M059J (cell line): ENCODE results near the gene PCBD2. TPM values are rescaled to one million over a fixed set of nuclear protein-coding genes. Genes with fewer than 3 reads are reported as not detected.

Experiments used
- DNase-seq: peaks from one replicate; pipeline ENCODE4 v3.0.0-alpha.2; 2012; ENCODE audit warnings: low read depth
- total RNA-seq: library from RNA; depleted of rRNA; stranded (reverse); fragments of >200 nt; shearing (Covaris generic); gene quantifications from 2 replicates; pipeline ENCODE4 v1.2.3, GENCODE V29; 2014; rRNA removed

The PCBD2 gene
- total RNA-seq, 1 experiment from 2014 or later, result 6.0 TPM

DNA sequence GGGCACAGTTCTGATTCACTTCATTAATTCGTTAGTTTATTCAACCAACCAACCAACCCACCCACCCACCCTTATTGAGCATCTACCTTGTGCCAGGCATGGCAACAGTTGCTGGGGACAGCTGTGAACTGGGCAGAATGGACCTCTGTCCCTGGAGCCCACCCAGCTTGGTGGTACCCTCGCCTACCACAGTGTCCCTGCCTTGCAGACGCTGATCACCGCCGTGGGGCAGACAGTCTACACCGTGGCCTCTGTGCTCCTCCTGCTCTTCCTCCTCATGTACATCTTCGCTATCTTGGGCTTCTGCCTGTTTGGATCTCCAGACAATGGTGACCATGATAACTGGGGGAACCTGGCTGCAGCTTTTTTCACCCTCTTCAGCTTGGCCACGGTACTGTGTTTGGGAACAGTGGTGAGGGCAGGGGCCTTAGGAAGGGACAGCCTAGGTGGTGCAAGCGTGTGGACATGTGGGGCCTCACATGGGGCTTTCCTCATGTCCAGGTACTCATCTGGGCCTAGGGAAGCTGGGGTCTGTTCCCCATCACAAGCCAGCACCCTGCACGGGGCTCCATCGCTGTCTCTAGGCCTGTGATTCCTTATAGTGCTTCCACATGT is 102.9 kb downstream of the PCBD2 start:
- DNase-seq, result no peak

- no peak for DNase-seq
Observed at GRCh38 chr5:135008556-135008955, 103.6 kb downstream of the PCBD2 start.

GRCh38 chr5:135008981-135009735 is 104.2 kb downstream of the PCBD2 start:
- DNase-seq, result no peak

DNA sequence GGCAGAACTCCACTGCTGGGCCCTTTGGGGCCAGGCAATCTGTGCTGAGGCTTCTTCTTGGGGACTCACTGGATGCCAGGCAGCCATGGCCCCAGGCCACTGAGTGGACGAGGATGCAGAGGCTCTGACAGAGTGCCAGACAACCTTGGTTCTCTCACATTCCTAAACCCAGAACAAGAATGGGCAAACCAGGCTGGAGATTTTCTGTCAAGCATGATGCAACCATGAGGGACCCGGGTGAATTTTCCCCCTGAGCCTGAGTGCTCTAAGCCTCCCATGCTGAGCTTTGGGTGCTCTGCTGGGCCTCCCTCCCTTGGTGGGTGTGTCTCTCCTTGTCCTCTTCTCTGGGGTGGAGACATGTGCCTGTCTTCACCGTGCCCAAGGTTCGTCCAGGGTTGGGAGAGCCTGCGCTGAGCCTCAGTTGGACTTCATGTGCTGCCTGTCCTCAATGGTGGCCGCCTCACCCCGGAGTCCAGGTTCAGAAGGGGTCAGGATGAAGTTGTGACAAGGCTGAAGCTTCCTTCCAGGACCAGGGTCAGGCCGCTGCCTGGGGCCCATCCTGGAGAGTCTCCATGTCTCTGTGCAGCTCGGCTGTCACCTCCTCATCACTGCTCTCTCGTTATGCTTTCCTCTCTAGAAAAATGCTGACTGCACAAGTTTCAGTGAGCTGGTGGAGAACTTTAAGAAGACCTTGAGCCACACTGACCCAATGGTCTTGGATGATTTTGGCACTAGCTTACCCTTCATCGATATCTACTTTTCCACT is 105.0 kb downstream of the PCBD2 start:
- peak; percentile 34 for DNase-seq

DNA sequence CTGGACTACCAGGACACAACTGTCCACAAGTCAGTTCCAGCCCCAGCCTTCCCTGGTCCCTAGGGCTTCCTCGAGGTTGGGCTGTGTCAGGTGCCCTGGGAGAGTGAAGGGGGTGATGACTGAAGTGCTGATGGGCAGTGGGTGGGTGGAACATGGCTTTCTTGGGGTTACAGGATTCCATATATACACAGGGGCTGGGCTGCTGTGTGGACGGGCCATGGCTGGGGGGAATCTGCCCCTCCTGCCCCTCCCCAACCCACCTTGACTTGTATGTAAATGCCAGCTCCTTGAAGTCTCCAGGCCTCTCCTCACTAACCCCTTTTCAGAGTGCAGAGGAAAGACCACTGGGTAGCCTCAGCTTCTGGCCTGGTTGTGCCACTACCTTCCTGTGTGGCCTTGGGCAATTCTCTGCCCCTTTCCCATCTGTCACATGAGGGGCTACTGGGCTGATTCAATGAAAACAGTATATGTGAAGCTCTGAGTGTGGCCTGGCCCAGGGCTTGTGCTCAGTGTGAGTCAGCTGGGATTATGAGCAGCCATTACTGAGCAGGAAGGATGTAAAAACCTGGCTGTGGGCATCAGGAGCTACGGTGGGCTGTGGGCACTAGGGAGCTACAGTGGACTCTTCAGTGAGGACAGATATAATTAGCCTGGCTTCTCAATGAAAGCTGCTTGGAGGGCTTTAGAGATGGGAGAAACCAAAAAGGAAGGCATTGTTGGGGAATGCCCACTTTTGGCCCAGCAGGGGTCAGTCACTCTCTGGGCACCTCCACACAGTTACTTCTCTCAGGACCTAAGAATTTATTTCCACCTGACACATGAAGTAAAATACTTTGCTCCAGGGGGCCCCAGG is 105.8 kb downstream of the PCBD2 start:
- DNase-seq, result peak; percentile 12

- no peak for DNase-seq
Observed at GRCh38 chr5:135011355-135012032, 106.6 kb downstream of the PCBD2 start.

DNA sequence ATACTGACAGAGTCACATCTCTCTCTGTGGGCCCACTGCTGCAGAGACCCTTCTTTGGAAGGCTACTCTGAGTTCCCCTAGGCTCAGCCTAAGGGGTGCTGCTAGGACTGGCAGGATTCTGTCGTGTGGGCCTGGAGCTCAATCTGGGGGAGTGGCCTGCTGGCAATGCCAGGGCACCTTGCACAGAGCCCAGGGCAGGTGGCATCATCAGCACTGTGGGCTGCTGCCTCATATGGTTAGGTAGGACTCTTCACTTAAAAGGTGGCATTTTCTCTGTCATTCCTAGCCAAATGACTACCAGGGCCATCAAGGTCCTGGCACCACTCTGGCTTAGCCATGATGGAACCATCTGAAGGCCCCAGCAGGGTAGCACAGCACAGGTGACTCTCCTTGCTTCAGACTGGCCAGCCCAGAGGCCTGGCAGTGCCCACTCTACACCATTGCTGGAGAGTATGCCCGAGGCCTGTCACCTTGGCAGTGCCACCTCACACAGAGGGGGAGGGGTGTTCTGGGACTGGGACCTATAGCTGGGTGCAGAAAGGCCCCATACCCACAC is 107.2 kb downstream of the PCBD2 start:
- DNase-seq, result no peak

Other genes with a start within 250 kb of the PCBD2 start
- 18.1 and 25.4 TPM in 2 replicates for gene CAMLG, start 166.6 kb upstream of the PCBD2 start, total RNA-seq
- gene DDX46, start 146.4 kb upstream of the PCBD2 start, total RNA-seq, result 25.7 and 29.0 TPM in 2 replicates
- 39.2 and 44.3 TPM in 2 replicates for gene C5orf24, start 59.2 kb upstream of the PCBD2 start, total RNA-seq
- 90.4 and 95.7 TPM in 2 replicates for gene TXNDC15, start 30.8 kb upstream of the PCBD2 start, total RNA-seq
- not detected in 2 replicates for gene CATSPER3, start 62.8 kb downstream of the PCBD2 start, total RNA-seq
- 4.6 and 15.3 TPM in 2 replicates for gene PITX1, start 129.1 kb downstream of the PCBD2 start, total RNA-seq